NCI-H2196 treated with DMSO at 0.1 percent for 48 hours (cell line): Measurements from ENCODE around the gene TBC1D20.
A peak's percentile ranks its signal among the peaks of the same experiment; 100 is the strongest.

ENCODE experiments used
- DNase-seq: peaks from one replicate; lab custom pipeline; 2025; ENCODE audit not compliant: unreplicated experiment; lab: John Stamatoyannopoulos, UW

The TBC1D20 gene

GRCh38 chr20:420721-421574 is 41.4 kb downstream of the TBC1D20 start:
- peak; percentile 86 for DNase-seq

- peak; percentile 77 for DNase-seq
These were observed 42.1 kb downstream of the TBC1D20 start for GRCh38 chr20:420166-420620.

- DNase-seq = peak; percentile 94
These were observed 42.7 kb downstream of the TBC1D20 start for GRCh38 chr20:419556-420165.

- DNase-seq = no peak
These were observed 43.4 kb downstream of the TBC1D20 start for GRCh38 chr20:418858-419365.

- DNase-seq = no peak
These were observed 44.5 kb downstream of the TBC1D20 start for GRCh38 chr20:417801-418342.

GRCh38 chr20:416950-417800 is 45.2 kb downstream of the TBC1D20 start:
- no peak for DNase-seq

- no peak for DNase-seq
These were observed 46.5 kb downstream of the TBC1D20 start for GRCh38 chr20:415820-416322.

- no peak for DNase-seq
These were observed 48.2 kb downstream of the TBC1D20 start for GRCh38 chr20:414161-414560.

GRCh38 chr20:412081-412480 is 50.3 kb downstream of the TBC1D20 start:
- no peak for DNase-seq

GRCh38 chr20:409697-410559 is 52.4 kb downstream of the TBC1D20 start:
- peak; percentile 8 for DNase-seq

- DNase-seq = no peak
These were observed 53.3 kb downstream of the TBC1D20 start for GRCh38 chr20:408843-409696.

- DNase-seq = peak; percentile 63
These were observed 54.1 kb downstream of the TBC1D20 start, which contains the start of gene RBCK1 for GRCh38 chr20:407953-408842. Gene RBCK1 (plus strand): TSS chr20:408299. CDS start chr20:408758, 459 bp downstream.

- peak; percentile 76 for DNase-seq
These were observed 55.0 kb downstream of the TBC1D20 start for GRCh38 chr20:407133-407952.

GRCh38 chr20:406200-407132 is 55.9 kb downstream of the TBC1D20 start:
- no peak for DNase-seq

- no peak for DNase-seq
These were observed 58.2 kb downstream of the TBC1D20 start for GRCh38 chr20:404088-404487.

GRCh38 chr20:403582-403957 is 58.8 kb downstream of the TBC1D20 start:
- DNase-seq = no peak
